NT2/D1 (cell line): ENCODE data around the gene SLCO4A1.

Experiments
- SUZ12 ChIP-seq: IDR thresholded peaks from 2 replicates; pipeline ENCODE4 v1.6.1; 2011; ENCODE audit not compliant: insufficient read length, insufficient read depth; ENCODE audit errors: extremely low read depth
- YY1 ChIP-seq: IDR thresholded peaks from 2 replicates; pipeline ENCODE4 v1.6.1; 2011; ENCODE audit not compliant: insufficient read length, insufficient read depth
- ZNF274 ChIP-seq: IDR thresholded peaks from 2 replicates; pipeline ENCODE4 v1.6.1; 2011; ENCODE audit warnings: mild to moderate bottlenecking, low read depth, low read length

- TF ChIP-seq SUZ12 (no peak), ZNF274 (no peak), YY1 (no peak)
Measured at GRCh38 chr20:62605236-62605943, 36.9 kb upstream of the SLCO4A1 start.
